ENCODE data around the gene CRYZ.

DNA sequence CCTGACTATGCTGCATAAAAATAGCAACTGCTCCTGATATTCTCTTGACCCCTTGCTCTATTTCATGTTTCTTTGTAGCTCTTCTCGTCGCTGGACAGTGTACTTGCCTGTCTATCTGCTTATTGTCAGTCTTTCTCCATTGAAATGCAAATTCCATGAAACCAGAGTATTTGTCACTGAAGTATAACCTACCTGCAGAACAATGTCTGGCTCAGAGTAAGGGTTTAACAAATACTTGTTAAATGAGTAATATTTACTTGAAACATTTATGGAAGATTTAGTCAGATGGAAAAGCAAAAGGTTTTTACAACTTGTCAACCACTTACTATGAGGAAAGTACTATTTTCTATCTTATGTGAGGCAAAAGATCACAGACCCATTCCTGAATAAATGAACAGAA is 39.4 kb downstream of the CRYZ start:
- no peak for TF ChIP-seq CTCF (IDR thresholded peaks at IDR 0.05)
- TF ChIP-seq POLR2A (IDR thresholded peaks at IDR 0.05) = no peak

All from adrenal gland (tissue), 5 donors.